VCaP (cell line): Measurements from ENCODE around the gene ZBTB20.
"Not testable (repeated sequence)": the region's sequence is repeated elsewhere in the genome, so short reads cannot be mapped to it uniquely, and the experiment has no call there.

Experiments
- H3K27ac ChIP-seq: fragments of 450-650 bp; 2 replicates; pipeline ENCODE4 v1.5.1; 2017
- CTCF ChIP-seq: fragments of 450-650 bp; conservative IDR thresholded peaks from 2 replicates; pipeline ENCODE4 v1.5.1; 2017; ENCODE audit warnings: mild to moderate bottlenecking, moderate library complexity

Gene ZBTB20

GRCh38 chr3:115139072-115139471 is 8.0 kb downstream of the ZBTB20 start:
- no peak for TF ChIP-seq CTCF
- H3K27ac ChIP-seq = no peak overlapping the region

DNA sequence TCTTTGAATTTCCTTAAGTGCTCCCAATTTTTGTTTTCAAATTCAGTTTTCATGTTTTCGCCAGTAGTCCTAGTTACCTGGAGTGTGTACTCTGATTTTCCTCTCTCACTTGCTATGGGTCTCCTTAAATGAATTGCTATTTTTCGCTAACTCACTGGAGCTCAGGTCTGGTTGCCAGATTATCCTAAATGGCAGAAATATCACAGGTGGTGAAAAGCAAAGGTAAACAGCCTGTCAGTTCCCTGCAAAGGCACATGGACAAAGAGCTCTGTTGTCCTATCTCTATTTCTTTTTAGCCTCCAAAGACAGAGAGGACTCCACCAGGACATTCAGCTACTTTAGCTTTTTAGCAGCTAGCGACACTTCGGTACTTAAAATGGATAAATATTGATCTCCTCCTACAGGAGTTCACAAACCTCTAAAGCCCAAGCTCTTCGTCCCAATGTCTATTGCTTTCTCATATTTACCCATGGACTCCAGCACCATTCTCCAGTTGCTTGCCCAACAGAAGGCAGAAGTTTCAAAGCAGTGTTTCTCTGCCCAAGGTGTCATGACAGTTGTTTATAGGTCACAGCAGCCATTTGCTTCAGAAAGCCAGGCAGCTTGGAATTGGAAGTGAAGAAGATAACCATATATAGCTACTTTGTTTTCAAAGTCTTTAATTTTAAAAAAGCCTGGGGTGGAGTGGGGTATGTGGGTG is 12.3 kb downstream of the ZBTB20 start:
- no peak overlapping the region for H3K27ac ChIP-seq
- TF ChIP-seq CTCF = no peak

DNA sequence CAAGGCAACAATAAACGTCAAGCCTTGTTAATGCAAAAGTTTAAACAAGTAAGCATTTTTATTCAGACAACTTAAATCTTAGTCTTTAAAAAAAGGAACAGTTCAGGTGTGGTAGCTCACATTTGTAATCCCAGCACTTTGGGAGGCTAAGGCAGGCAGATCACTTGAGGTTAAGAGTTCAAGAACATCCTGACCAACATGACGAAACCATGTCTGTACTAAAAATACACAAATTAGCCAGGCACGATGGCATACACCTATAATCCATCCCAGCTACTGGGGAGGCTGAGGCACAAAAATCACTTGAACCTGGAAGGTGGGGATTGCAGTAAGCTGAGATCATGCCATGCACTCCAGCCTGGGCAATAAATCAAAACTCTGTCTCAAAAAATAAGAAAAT is 19.9 kb downstream of the ZBTB20 start:
- no peak for TF ChIP-seq CTCF

GRCh38 chr3:115120597-115120996 is 26.5 kb downstream of the ZBTB20 start:
- H3K27ac ChIP-seq = no peak overlapping the region
- no peak for TF ChIP-seq CTCF

More for the DNA sequence above, 19.9 kb downstream of the ZBTB20 start:
- H3K27ac ChIP-seq = no peak overlapping the region

- TF ChIP-seq CTCF = no peak
- H3K27ac ChIP-seq = no peak overlapping the region
Observed at GRCh38 chr3:115113367-115113766, 33.7 kb downstream of the ZBTB20 start.

- no peak overlapping the region for H3K27ac ChIP-seq
- TF ChIP-seq CTCF = no peak
Observed at GRCh38 chr3:115111632-115112031, 35.5 kb downstream of the ZBTB20 start.

DNA sequence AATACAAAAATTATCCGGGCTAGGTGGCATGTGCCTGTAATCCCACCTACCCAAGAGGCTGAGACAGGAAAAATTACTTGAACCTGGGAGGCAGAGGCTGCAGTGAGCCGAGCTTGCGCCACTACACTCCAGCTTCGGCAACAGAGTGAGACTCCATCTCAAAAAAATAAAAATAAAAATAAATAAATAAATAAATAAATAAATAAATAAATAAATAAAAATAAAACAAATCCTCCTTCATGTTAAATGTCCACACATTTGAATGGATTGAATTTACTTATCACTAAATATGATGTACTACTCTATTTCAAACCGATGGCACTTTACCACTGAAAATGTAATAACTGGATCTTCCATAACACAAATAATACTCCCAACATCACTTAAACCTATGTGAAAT is 36.3 kb downstream of the ZBTB20 start:
- no peak overlapping the region for H3K27ac ChIP-seq

DNA sequence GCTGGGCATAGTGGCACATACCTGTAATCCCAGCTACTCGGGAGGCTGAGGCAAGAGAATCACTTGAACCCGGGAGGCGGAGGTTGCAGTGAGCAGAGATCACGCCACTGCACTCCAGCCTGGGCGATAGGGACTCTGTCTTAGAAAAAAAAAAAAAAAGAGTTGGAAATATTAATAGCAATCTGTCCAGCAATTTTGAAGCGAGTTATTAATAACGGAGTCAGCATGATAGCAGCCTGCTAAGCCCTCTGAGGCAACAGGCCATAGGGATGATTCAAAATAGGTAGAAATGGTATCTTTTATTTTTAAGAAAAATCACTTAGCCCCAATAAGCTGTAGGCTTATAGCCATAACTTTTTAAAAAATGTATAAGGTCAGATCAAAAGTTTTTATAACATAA is 37.0 kb downstream of the ZBTB20 start:
- H3K27ac ChIP-seq = not testable (repeated sequence)

More for the DNA sequence above, 36.3 kb downstream of the ZBTB20 start:
- no peak for TF ChIP-seq CTCF
